Activated CD4-positive, alpha-beta T cell treated with anti-CD3 and anti-CD28 coated beads, Interleukin-2, Interleukin-6, amounts not matched to agents 100 ng/mL and 50 ng/mL, durations not matched to agents 16 hours and 8 hours (primary cell): ENCODE results near the gene PDZRN4.
"Not testable (repeated sequence)": the region's sequence is repeated elsewhere in the genome, so short reads cannot be mapped to it uniquely, and the experiment has no call there.

Experiments
- DNase-seq: peaks from one replicate; pipeline ENCODE4 v3.0.0-alpha.2; 2020

PDZRN4 gene

DNA sequence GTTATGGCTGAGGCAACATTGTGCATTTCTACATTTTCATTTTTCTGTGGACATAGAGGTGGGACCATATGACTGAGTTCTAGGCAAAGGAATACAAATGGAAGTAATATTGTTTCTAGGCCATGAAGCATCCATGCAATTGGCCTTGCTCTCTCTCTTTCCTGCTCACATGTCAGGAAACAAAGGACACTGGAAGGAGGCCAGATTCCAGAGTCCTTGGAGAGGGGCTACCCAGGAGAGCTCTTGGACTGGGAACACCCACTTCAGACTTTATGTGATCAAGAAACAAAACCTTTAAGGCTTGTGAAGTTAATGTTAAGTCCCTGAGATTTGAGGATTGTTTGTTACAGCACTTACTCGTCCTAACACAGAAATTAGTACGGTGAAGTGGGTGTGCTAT is 32.8 kb downstream of the PDZRN4 start:
- DNase-seq = no peak

- no peak for DNase-seq
Observed at GRCh38 chr12:41221491-41221890, 33.4 kb downstream of the PDZRN4 start.

- no peak for DNase-seq
Observed at GRCh38 chr12:41223600-41223999, 35.5 kb downstream of the PDZRN4 start.

- no peak for DNase-seq
Observed at GRCh38 chr12:41224066-41224465, 35.9 kb downstream of the PDZRN4 start.

DNA sequence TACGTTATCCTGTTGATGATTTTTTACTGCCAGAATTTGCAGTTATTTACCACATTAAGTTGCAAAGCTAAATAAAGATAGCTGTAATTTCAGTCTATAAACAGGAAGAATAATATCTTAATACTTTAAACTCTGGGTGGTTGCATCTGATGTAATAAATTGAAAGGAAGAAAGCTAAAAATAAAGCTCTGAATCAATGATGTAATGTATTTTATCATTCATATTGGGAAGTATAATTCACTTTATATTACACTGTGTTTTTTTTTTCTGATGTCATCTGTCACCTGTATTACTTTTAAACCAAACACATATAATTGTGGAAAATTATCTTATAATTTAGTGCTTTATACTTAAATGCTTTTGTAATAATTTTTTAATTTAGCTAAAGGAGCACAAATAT is 37.1 kb downstream of the PDZRN4 start:
- no peak for DNase-seq

GRCh38 chr12:41228066-41228820 is 40.1 kb downstream of the PDZRN4 start:
- no peak for DNase-seq

GRCh38 chr12:41230756-41231155 is 42.6 kb downstream of the PDZRN4 start:
- no peak for DNase-seq

GRCh38 chr12:41234692-41235091 is 46.6 kb downstream of the PDZRN4 start:
- no peak for DNase-seq

GRCh38 chr12:41242603-41243002 is 54.5 kb downstream of the PDZRN4 start:
- no peak for DNase-seq

- DNase-seq = no peak
Observed at GRCh38 chr12:41248391-41248790, 60.3 kb downstream of the PDZRN4 start.

DNA sequence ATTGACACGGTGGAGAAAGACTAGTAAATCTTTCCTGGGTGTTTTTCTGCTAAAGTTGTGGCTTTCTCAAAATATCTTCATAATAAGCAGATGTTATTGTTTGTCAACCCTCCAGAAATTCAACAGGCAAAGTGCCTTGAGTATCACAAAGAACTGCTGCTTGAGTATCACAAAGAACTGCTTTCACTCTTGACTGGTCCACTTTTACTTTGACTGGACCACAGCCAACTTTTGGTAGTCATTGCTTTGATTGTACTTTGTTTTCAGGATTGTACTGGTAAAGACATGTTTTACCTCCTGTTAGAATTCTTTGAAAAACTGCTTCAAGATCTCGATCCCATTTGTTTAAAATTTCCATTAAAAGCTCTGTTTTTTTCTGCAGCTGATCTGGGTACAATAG is 62.6 kb downstream of the PDZRN4 start:
- no peak for DNase-seq

DNA sequence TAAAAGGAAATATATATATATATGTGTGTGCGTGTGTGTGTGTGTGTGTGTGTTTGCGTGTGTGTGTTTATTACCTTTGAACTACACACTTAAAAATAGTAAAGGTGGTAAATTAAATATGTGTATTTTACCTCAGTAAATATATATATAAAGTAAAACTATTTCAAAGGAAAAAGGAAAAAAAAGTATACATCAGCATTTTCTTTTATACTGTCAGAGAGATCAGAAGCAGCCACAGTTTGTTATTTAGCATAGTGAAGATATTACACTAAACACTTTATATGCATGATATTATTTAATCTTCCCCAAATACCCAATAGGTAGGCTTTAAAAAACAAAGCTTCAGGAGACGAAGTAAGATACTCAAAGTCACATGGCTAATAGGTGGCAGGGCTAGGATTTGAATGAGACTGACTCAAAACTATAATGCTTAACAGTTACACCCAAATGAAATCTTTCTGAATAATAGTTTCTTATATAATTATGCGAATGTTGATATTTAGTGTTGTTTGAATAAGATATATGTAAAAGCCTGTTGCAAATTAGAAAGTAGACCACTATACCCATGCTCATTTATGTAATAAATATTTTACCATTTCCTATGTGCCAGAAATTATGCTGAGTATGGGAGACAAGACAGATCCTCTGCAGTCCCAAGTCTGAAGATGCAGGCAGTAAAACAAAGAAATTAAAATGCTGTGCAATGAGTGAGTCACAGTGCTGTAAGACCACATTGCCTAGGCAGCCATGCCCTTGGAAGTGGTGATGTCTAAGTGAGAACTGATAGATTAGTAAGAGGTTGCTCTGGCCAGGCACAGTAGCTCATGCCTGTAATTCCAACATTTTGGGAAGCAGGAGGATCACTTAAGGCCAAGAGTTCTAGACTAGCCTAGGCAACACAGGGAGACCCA is 66.1 kb downstream of the PDZRN4 start:
- DNase-seq = no peak

DNA sequence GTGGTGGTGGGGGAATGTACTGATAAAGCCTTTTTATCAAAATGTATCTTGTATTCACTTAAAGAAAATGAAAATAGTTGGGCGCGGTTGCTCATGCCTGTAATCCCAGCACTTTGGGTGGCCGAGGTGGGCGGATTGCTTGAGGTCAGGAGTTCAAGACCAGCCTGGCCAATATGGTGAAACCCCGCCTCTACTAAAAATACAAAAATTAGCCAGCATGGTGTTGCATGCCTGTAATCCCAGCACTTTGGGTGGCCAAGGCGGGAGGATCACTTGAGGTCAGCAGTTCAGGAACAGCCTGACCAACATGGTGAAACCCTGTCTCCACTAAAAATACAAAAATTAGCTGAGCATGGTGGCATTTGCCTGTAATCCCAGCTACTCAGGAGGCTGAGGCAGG is 75.1 kb downstream of the PDZRN4 start:
- not testable (repeated sequence) for DNase-seq

DNA sequence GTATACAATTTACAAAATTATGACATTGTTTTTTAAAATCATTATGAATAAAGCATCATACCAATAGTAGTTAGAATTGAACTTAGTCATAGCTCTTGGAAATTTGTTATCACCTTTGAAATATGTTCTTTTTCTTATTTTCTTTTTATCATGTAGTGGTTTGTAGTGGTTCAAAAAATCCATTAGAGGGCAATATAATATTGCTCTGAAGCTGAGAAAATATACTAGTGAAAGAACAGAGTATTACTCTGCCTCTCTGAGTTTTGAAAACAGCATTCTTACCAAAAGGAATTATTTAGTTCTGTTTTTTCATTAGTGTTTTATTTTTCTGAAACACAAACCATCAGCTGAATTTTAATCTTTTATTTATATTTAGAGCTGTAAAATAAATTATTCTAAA is 76.2 kb downstream of the PDZRN4 start:
- DNase-seq = no peak

DNA sequence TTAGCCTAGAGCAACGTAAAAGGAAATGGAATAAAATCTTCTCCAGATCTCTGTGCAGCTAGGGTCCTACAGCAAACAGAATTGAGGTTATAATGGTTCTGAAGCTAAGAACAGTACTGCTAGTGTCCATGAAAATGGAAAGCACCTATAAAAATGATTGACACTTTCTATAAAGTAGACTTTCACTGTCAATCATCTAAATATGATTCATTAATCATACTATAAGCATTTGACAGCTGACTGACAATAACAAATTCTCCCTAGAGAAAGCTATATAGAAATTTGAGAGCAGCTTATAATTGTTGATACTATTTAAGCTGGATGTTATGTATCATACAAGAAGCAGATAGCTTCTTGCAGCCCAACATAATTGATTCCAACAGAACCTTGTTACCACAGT is 80.9 kb downstream of the PDZRN4 start:
- DNase-seq = no peak

DNA sequence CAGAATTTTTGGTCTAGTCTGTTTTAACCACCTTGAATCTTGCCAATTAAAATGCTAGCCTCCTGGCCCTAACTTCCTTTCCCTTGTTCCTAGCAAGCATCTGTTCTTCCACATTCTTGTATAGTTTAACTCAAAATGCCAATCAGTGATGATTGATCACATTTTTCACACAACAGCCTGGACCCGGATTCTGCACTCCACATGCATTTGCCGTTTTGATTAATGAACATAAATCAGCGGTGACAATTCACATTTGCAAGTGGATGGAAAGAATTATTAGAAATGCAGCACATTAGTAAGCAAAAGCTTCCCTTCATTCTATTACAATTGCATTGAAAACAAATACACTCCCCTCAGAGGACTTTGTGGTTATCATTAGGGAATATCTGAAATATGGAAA is 83.4 kb downstream of the PDZRN4 start:
- no peak for DNase-seq

- DNase-seq = no peak
Observed at GRCh38 chr12:41274643-41275042, 86.5 kb downstream of the PDZRN4 start.

DNA sequence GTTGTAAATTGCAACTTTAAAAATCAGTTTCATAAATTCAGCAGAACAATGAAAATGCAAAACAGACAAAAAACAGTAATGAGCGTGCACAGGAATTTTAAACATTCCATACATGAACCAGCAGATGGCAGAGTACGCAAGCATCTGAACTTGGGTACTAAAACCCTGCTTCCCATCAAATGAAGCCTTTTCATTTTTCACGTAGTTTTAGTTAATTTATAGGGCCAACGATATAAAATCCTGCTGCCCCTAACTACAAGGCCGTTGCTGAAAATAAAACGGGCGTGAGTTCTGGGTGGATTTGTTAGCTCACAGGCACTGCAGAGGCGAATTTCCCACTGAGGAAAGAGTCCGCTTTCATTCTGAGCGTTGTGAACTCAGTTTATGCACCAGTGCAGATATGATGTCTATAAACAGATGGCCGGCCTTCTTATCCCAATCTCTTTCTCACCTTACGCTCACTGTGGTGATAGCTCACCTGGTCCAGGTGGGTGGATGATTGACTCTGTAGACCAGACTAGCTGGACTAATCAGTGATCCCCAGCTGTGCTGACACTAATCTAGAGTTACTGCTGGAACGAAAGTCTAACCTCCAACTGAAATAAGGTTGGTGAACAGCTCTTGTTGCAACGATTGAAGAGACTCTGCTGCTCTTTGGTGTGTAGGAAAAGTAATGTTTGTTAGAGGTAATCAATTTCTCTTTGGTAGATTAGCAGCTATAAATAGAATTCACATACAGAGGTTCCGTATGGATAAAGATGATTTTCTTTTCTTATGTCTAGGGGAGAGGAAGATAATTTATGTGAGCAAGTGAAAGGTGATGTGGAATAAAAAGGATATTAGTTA is 89.2 kb downstream of the PDZRN4 start:
- peak; percentile 22 for DNase-seq

- DNase-seq = no peak
Observed at GRCh38 chr12:41277946-41278267, 89.8 kb downstream of the PDZRN4 start.

GRCh38 chr12:41280341-41281095 is 92.4 kb downstream of the PDZRN4 start:
- not testable (repeated sequence) for DNase-seq

DNA sequence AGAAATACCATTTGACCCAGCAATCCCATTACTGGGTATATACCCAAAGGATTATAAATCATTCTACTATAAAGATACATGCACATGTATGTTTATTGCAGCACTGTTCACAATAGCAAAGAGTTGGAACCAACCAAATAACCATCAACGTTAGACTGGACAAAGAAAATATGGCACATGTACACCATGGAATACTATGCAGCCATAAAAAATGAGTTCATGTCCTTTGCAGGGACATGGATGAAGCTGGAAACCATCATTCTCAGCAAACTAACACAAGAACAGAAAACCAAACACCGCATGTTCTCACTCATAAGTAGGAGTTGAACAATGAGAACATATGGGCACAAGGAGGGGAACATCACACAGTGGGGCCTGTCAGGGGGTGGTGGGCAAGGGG is 97.3 kb downstream of the PDZRN4 start:
- not testable (repeated sequence) for DNase-seq

GRCh38 chr12:41286426-41286825 is 98.3 kb downstream of the PDZRN4 start:
- DNase-seq = no peak
